Kidney (tissue), 14 donors: ENCODE results near the gene LRRC32. TPM values are rescaled to one million over a fixed set of nuclear protein-coding genes. Genes with fewer than 3 reads are reported as not detected.

Source experiments
- DNase-seq, 5 donors: peaks; one replicate each; pipeline ENCODE4 v3.0.0-alpha.2; 2013 to 2020
- FAIRE-seq: peaks from 2 replicates; lab custom pipeline; 2012; peaks lifted over from hg19 to GRCh38; lab: Jason Lieb, UNC
- H3K27ac ChIP-seq, 2 donors: one replicate each; pipeline ENCODE4 v1.7.0; 2013; ENCODE audit warnings: low read depth in 2 of 2, low read length in 2 of 2, inconsistent platforms in 1 of 2
- H3K27me3 ChIP-seq: one replicate; pipeline ENCODE4 v1.7.1; 2013; ENCODE audit warnings: low read length, inconsistent platforms; ENCODE audit not compliant: control insufficient read depth, insufficient read depth
- H3K36me3 ChIP-seq, 3 donors: one replicate each; pipeline versions ENCODE4 v1.7.0 to v1.7.1; 2013; ENCODE audit warnings: low read length in 3 of 3, control low read depth in 1 of 3, inconsistent platforms in 1 of 3; ENCODE audit not compliant: insufficient read depth in 3 of 3, control insufficient read depth in 2 of 3
- H3K4me1 ChIP-seq, 3 donors: one replicate each; pipeline versions ENCODE4 v1.7.0 to v1.7.1; 2013; ENCODE audit warnings: low read length in 3 of 3, inconsistent platforms in 1 of 3, low read depth in 1 of 3; ENCODE audit not compliant: control insufficient read depth in 2 of 3, insufficient read depth in 2 of 3
- H3K4me3 ChIP-seq, 3 donors: one replicate each; pipeline versions ENCODE4 v1.7.0 to v1.8.1; 2013; ENCODE audit warnings: low read length in 3 of 3, control low read depth in 1 of 3, inconsistent platforms in 1 of 3
- H3K9ac ChIP-seq, 3 donors: one replicate each; pipeline versions ENCODE4 v1.7.0 to v1.7.1; 2013; ENCODE audit warnings: low read length in 3 of 3, control low read depth in 1 of 3, inconsistent platforms in 1 of 3
- H3K9me3 ChIP-seq, 3 donors: one replicate each; pipeline versions ENCODE4 v1.7.0 to v1.7.1; 2013; ENCODE audit warnings: low read length in 3 of 3, control low read depth in 1 of 3, inconsistent platforms in 1 of 3; ENCODE audit not compliant: control insufficient read depth in 2 of 3, insufficient read depth in 1 of 3
- CTCF ChIP-seq: IDR thresholded peaks from 3 replicates; pipeline ENCODE4 v1.5.1; 2012; ENCODE audit warnings: mild to moderate bottlenecking, moderate library complexity, borderline replicate concordance; ENCODE audit not compliant: insufficient read depth; ENCODE audit errors: extremely low read depth
- intact Hi-C: fragments of 100-400 bp; cut with DNase I; formaldehyde crosslinking; loops from one replicate; pipeline ENCODE4 v1.11.1; 2022
- polyA plus RNA-seq: library from polyadenylated mRNA; stranded (reverse); fragments of 350-450 nt; fragmentation: Illumina TruSeq; extraction: RNeasy Lipid Tissue Mini Kit (QIAGEN cat#74804); gene quantifications from one replicate; pipeline ENCODE4 v1.2.3, GENCODE V29; 2014; ENCODE audit warnings: low read depth, low replicate concordance; ENCODE audit not compliant: insufficient read depth
- total RNA-seq: library from RNA; stranded (reverse); fragmentation: NEBNext Ultra II Directional; extraction: Animal tissue kit (Norgen Biotek cat#: 25700); gene quantifications from one replicate; pipeline ENCODE4 v1.2.1, GENCODE V29; 2021
- donor health status: control.
- donor health status: control.
- donor health status: control.
- donor health status: control.
- donor health status: control.
- donor health status: DM: yes; HTN: yes; CAD: no.
- donor health status: Normal renal cell carcinoma (clear cell type).

LRRC32 gene
- total and polyA plus RNA-seq, 2 donors from 2014 or later = 105 to 136 TPM

GRCh38 chr11:76617553-76618265, 52.8 kb downstream of the LRRC32 start:
- H3K36me3 ChIP-seq = no peaks in the 10 kb centered on the region
- H3K4me3 ChIP-seq = no peak overlapping the region
- DNase-seq (peak in 1 of 5 donors; percentile 23), FAIRE-seq (no peak)
- no peaks in the 10 kb centered on the region for H3K9me3 ChIP-seq
- H3K27me3 ChIP-seq = no peaks in the 10 kb centered on the region
- intact Hi-C loops = no loop called here
- TF ChIP-seq CTCF = no peak
- no peak overlapping the region for H3K27ac ChIP-seq
- H3K9ac ChIP-seq = no peak overlapping the region
- peaks cover 0 to 8% (median 0%) of the 10 kb centered on the region in 3 donors for H3K4me1 ChIP-seq

- intact Hi-C loops = no loop called here
- no peak overlapping the region for H3K4me3 ChIP-seq
- H3K9me3 ChIP-seq = no peaks in the 10 kb centered on the region
- peaks cover 0 to 8% (median 0%) of the 10 kb centered on the region in 3 donors for H3K4me1 ChIP-seq
- no peaks in the 10 kb centered on the region for H3K36me3 ChIP-seq
- no peak overlapping the region for H3K27ac ChIP-seq
- FAIRE-seq (no peak), DNase-seq (no peak)
- H3K9ac ChIP-seq = no peak overlapping the region
- no peaks in the 10 kb centered on the region for H3K27me3 ChIP-seq
- no peak for TF ChIP-seq CTCF
Observed at GRCh38 chr11:76616676-76617552, 53.6 kb downstream of the LRRC32 start.

- peaks cover 0 to 9% (median 0%) of the 10 kb centered on the region in 3 donors for H3K4me1 ChIP-seq
- DNase-seq (peak in 2 of 5 donors; percentile 26 to 45), FAIRE-seq (no peak)
- H3K4me3 ChIP-seq = no peak overlapping the region
- H3K9ac ChIP-seq = no peak overlapping the region
- no peaks in the 10 kb centered on the region for H3K36me3 ChIP-seq
- H3K27ac ChIP-seq = peak overlapping the region; percentile 63 to 79
- intact Hi-C loops = no loop called here
- no peak for TF ChIP-seq CTCF
- H3K9me3 ChIP-seq = no peaks in the 10 kb centered on the region
- H3K27me3 ChIP-seq = no peaks in the 10 kb centered on the region
Observed at GRCh38 chr11:76615950-76616349, 54.6 kb downstream of the LRRC32 start.
